Esophagus muscularis mucosa (tissue), 4 donors: ENCODE measurements around the gene CCT2. TPM values are rescaled to one million over a fixed set of nuclear protein-coding genes. Genes with fewer than 3 reads are reported as not detected.
"Not testable (repeated sequence)": the region's sequence is repeated elsewhere in the genome, so short reads cannot be mapped to it uniquely, and the experiment has no call there.

Experiments
- DNase-seq: peaks from one replicate; pipeline ENCODE4 v3.0.0-alpha.2; 2017; ENCODE audit errors: extremely low spot score
- H3K27ac ChIP-seq, 4 donors: fragments of 200-600 bp; sonication (generic); replicated peaks in 1 of 4; 1 replicate in 3 of 4; 2 replicates in 1 of 4; pipeline ENCODE4 v1.5.1; 2016 to 2019; ENCODE audit warnings: mild to moderate bottlenecking in 1 of 4
- H3K27me3 ChIP-seq, 4 donors: fragments of 200-600 bp; sonication (generic); one replicate each; pipeline versions ENCODE4 v1.5.1 to v1.6.0; 2016 to 2019
- H3K36me3 ChIP-seq, 4 donors: fragments of 200-600 bp; sonication (generic); one replicate each; pipeline ENCODE4 v1.5.1; 2016 to 2019
- H3K4me1 ChIP-seq, 4 donors: fragments of 200-600 bp; sonication (generic); one replicate each; pipeline ENCODE4 v1.5.1; 2016 to 2019
- H3K4me3 ChIP-seq, 4 donors: fragments of 200-600 bp; sonication (generic); 1 replicate in 2 of 4; 2 replicates in 2 of 4; pipeline ENCODE4 v1.5.1; 2016 to 2019; ENCODE audit warnings: mild to moderate bottlenecking in 4 of 4, moderate library complexity in 1 of 4
- H3K9me3 ChIP-seq, 4 donors: fragments of 200-600 bp; sonication (generic); 1 replicate in 3 of 4; 2 replicates in 1 of 4; pipeline ENCODE4 v1.5.1; 2016 to 2019
- EP300 ChIP-seq: sonication (generic); formaldehyde crosslinking; IDR thresholded peaks from one replicate; pipeline ENCODE4 v1.6.1; 2017; ENCODE audit warnings: antibody characterized with exemption
- POLR2A ChIP-seq: fragments of 450-650 bp; IDR thresholded peaks from one replicate; pipeline ENCODE4 v1.6.1; 2017; ENCODE audit warnings: antibody characterized with exemption, moderate library complexity, mild to moderate bottlenecking, low read depth
- POLR2AphosphoS5 ChIP-seq, 2 donors: sonication (generic); formaldehyde crosslinking; IDR thresholded peaks; one replicate each; pipeline ENCODE4 v1.6.1; 2017; ENCODE audit warnings: antibody characterized with exemption in 2 of 2
- WGBS: methylation state at CpG from one replicate; pipeline ENCODE4 v1.1.5; 2018; 5-methylcytosine and 5-hydroxymethylcytosine counted together
- intact Hi-C: fragments of 100-400 bp; cut with DNase I; formaldehyde crosslinking; loops from one replicate; pipeline ENCODE4 v1.15.1; 2023
- total RNA-seq, 4 donors: library from RNA; depleted of rRNA; stranded (reverse); fragments of >200 nt; gene quantifications; one replicate each; pipeline versions ENCODE4 v1.1.0 to v1.2.1, GENCODE V29; 2016
- TF ChIP-seq, protein P1 (sequence below), 3 experiments: fragments of 200-600 bp in 2 of 3; fragments of 450-650 bp in 1 of 3; sonication (generic) in 2 of 3; IDR thresholded peaks; one replicate each; pipeline ENCODE4 v1.5.1; 2017 to 2019; ENCODE audit warnings: antibody characterized with exemption in 3 of 3, mild to moderate bottlenecking in 2 of 3, moderate library complexity in 1 of 3

Gene CCT2
- total RNA-seq, 4 donors from 2014 or later: 86.4 to 137 (median 122) TPM

GRCh38 chr12:69595689-69596088, 10.4 kb downstream of the CCT2 start:
- intact Hi-C loops: no loop called here
- TF ChIP-seq EP300 (no peak), POLR2A (no peak), POLR2AphosphoS5 (IDR thresholded peaks at IDR 0.05) (no peak)
- 100% methylated on average over 2 of the region's 2 CpGs for WGBS
- DNase-seq: no peak
- Histone ChIP-seq H3K4me1 (no peaks in the 10 kb centered on the region), H3K36me3 (peaks cover 77 to 100% (median 95%) of the 10 kb centered on the region in 4 donors), H3K27me3 (no peaks in the 10 kb centered on the region), H3K9me3 (no peaks in the 10 kb centered on the region), H3K27ac (no peak overlapping the region), H3K4me3 (no peak overlapping the region)

DNA sequence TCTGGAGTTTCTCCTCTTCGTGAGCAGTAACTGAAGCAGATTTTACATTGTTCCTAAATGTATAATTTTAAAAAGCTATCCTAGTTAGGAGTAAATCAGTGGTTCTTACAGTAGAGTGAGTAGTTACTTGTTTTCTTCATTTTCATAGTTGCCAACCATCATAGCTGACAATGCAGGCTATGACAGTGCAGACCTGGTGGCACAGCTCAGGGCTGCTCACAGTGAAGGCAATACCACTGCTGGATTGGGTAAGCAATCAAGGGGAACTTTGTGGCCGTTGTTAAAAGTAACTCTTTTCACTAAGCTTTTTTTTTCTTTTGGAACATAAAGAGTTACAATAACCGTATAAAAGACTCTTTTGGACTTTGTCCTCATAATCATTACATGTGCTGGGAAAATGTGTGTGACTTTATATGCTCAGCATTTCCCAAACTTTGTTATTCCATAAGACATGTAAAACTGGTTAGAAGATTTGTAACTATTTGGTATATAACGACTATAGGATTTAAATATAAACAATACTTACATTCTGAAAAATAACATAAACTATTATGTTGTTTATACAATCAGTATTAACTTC, 13.0 kb downstream of the CCT2 start:
- no peak for DNase-seq
- H3K36me3 ChIP-seq: peaks cover 72 to 99% (median 93%) of the 10 kb centered on the region in 4 donors
- H3K27ac ChIP-seq: no peak overlapping the region
- no peaks in the 10 kb centered on the region for H3K4me1 ChIP-seq
- 66% methylated on average over 4 of the region's 4 CpGs for WGBS
- no peaks in the 10 kb centered on the region for H3K9me3 ChIP-seq
- intact Hi-C loops: no loop called here
- no peak overlapping the region for H3K4me3 ChIP-seq
- H3K27me3 ChIP-seq: no peaks in the 10 kb centered on the region
- TF ChIP-seq, protein P1, sequence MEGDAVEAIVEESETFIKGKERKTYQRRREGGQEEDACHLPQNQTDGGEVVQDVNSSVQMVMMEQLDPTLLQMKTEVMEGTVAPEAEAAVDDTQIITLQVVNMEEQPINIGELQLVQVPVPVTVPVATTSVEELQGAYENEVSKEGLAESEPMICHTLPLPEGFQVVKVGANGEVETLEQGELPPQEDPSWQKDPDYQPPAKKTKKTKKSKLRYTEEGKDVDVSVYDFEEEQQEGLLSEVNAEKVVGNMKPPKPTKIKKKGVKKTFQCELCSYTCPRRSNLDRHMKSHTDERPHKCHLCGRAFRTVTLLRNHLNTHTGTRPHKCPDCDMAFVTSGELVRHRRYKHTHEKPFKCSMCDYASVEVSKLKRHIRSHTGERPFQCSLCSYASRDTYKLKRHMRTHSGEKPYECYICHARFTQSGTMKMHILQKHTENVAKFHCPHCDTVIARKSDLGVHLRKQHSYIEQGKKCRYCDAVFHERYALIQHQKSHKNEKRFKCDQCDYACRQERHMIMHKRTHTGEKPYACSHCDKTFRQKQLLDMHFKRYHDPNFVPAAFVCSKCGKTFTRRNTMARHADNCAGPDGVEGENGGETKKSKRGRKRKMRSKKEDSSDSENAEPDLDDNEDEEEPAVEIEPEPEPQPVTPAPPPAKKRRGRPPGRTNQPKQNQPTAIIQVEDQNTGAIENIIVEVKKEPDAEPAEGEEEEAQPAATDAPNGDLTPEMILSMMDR (IDR thresholded peaks at IDR 0.05): no peak
- TF ChIP-seq POLR2A (no peak), EP300 (no peak), POLR2AphosphoS5 (IDR thresholded peaks at IDR 0.05) (no peak)

GRCh38 chr12:69600804-69601203, 15.5 kb downstream of the CCT2 start:
- intact Hi-C loops: no loop called here
- H3K4me3 ChIP-seq: no peak overlapping the region
- H3K36me3 ChIP-seq: peaks cover 62 to 77% (median 74%) of the 10 kb centered on the region in 4 donors
- no peaks in the 10 kb centered on the region for H3K4me1 ChIP-seq
- H3K27ac ChIP-seq: no peak overlapping the region
- TF ChIP-seq POLR2A: no peak
- TF ChIP-seq POLR2AphosphoS5 (IDR thresholded peaks at IDR 0.05): no peak
- TF ChIP-seq, protein P1 (IDR thresholded peaks at IDR 0.05): no peak
- TF ChIP-seq EP300: no peak
- no peak for DNase-seq
- no peaks in the 10 kb centered on the region for H3K27me3 ChIP-seq
- no peaks in the 10 kb centered on the region for H3K9me3 ChIP-seq

- 94% methylated on average over 6 of the region's 6 CpGs for WGBS
- Histone ChIP-seq H3K4me1 (no peaks in the 10 kb centered on the region), H3K4me3 (no peak overlapping the region), H3K27ac (no peak overlapping the region), H3K36me3 (peaks cover 56 to 66% (median 61%) of the 10 kb centered on the region in 4 donors), H3K9me3 (no peaks in the 10 kb centered on the region), H3K27me3 (no peaks in the 10 kb centered on the region)
- TF ChIP-seq POLR2AphosphoS5 (IDR thresholded peaks at IDR 0.05): no peak
- intact Hi-C loops: no loop called here
- no peak for DNase-seq
Measured at GRCh38 chr12:69601962-69602685, 16.9 kb downstream of the CCT2 start.

DNA sequence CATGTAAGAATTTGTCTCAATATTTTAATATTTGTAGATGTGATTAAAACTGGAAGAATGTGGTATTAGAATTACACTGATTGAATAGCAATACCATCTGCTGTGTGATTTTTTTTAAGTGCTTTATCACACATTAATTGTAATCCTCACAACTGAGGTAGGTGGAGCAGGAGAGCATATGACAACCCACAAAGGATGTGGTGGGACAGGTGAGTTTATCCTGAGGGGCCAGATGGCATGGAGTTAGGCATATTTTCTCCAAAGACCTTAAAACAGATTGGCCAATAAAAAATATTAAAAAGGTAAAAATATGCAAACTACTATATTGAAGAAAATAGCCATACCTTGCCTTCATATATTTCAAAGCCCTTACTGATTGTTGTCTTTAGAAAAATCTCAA, 17.7 kb downstream of the CCT2 start:
- Histone ChIP-seq H3K4me1 (no peaks in the 10 kb centered on the region), H3K27ac (no peak overlapping the region), H3K27me3 (no peaks in the 10 kb centered on the region), H3K36me3 (peaks cover 47 to 57% (median 53%) of the 10 kb centered on the region in 4 donors), H3K9me3 (no peaks in the 10 kb centered on the region), H3K4me3 (no peak overlapping the region)
- DNase-seq: no peak
- intact Hi-C loops: no loop called here
- TF ChIP-seq, protein P1 (IDR thresholded peaks at IDR 0.05): no peak
- TF ChIP-seq POLR2AphosphoS5 (IDR thresholded peaks at IDR 0.05) (no peak), POLR2A (no peak), EP300 (no peak)

GRCh38 chr12:69603556-69603955, 18.3 kb downstream of the CCT2 start:
- H3K27me3 ChIP-seq: not testable (repeated sequence)
- peaks cover 42 to 51% (median 47%) of the 10 kb centered on the region in 4 donors for H3K36me3 ChIP-seq
- WGBS: 98% methylated on average over 6 of the region's 6 CpGs

GRCh38 chr12:69604275-69604674, 19.0 kb downstream of the CCT2 start:
- H3K27me3 ChIP-seq, DNase-seq, H3K4me3 ChIP-seq, H3K27ac ChIP-seq, H3K4me1 ChIP-seq, H3K9me3 ChIP-seq, intact Hi-C loops: not testable (repeated sequence)
- H3K36me3 ChIP-seq: peaks cover 37 to 44% (median 41%) of the 10 kb centered on the region in 4 donors
- WGBS: 80% methylated on average over 2 of the region's 3 CpGs

More at GRCh38 chr12:69603556-69603955, 18.3 kb downstream of the CCT2 start:
- DNase-seq, H3K4me1 ChIP-seq, intact Hi-C loops, H3K4me3 ChIP-seq, H3K9me3 ChIP-seq, H3K27ac ChIP-seq: not testable (repeated sequence)
